Heart left ventricle (tissue), 16 donors: ENCODE measurements around the gene P2RX3. TPM values are rescaled to one million over a fixed set of nuclear protein-coding genes. Genes with fewer than 3 reads are reported as not detected.

Source experiments
- ATAC-seq, 4 donors: fragments of 200-7000 bp; cut with Tn5 transposase; one replicate each; pipeline ENCODE4 v1.9.1; 2020 to 2022; ENCODE audit warnings: moderate library complexity in 4 of 4, mild to moderate bottlenecking in 3 of 4, moderate number of reproducible peaks in 1 of 4
- DNase-seq, 5 donors: peaks; one replicate each; pipeline ENCODE4 v3.0.0-alpha.2; 2020
- H3K27ac ChIP-seq, 12 donors: fragments of 200-600 bp; sonication (generic) in 4 of 12; one replicate each; pipeline versions ENCODE4 v1.5.0 to v1.8.0; 2016 to 2022; ENCODE audit warnings: mild to moderate bottlenecking in 2 of 12
- H3K27me3 ChIP-seq, 9 donors: fragments of 200-600 bp; sonication (generic) in 2 of 9; one replicate each; pipeline versions ENCODE4 v1.5.1 to v1.8.0; 2016 to 2022; ENCODE audit warnings: mild to moderate bottlenecking in 3 of 9
- H3K36me3 ChIP-seq, 9 donors: fragments of 200-600 bp; sonication (generic) in 2 of 9; one replicate each; pipeline versions ENCODE4 v1.5.0 to v1.8.0; 2018 to 2022; ENCODE audit warnings: mild to moderate bottlenecking in 2 of 9
- H3K4me1 ChIP-seq, 12 donors: fragments of 200-600 bp; sonication (generic) in 4 of 12; one replicate each; pipeline versions ENCODE4 v1.5.0 to v1.8.0; 2016 to 2022; ENCODE audit warnings: mild to moderate bottlenecking in 3 of 12
- H3K4me3 ChIP-seq, 12 donors: fragments of 200-600 bp; sonication (generic) in 4 of 12; one replicate each; pipeline versions ENCODE4 v1.5.0 to v1.8.0; 2017 to 2022; ENCODE audit warnings: mild to moderate bottlenecking in 9 of 12, moderate library complexity in 4 of 12
- H3K9me3 ChIP-seq, 12 donors: fragments of 200-600 bp; sonication (generic) in 4 of 12; one replicate each; pipeline versions ENCODE4 v1.5.0 to v1.8.0; 2016 to 2022; ENCODE audit warnings: mild to moderate bottlenecking in 1 of 12
- POLR2A ChIP-seq, 2 donors: fragments of 450-650 bp; IDR thresholded peaks; one replicate each; pipeline ENCODE4 v1.6.1; 2017; ENCODE audit warnings: antibody characterized with exemption in 2 of 2, mild to moderate bottlenecking in 2 of 2, moderate library complexity in 2 of 2
- WGBS, 4 donors: extraction: QIAGEN DNeasy Blood & Tissue Kit in 2 of 4; methylation state at CpG; one replicate each; pipeline versions ENCODE4 v1.1.5 to v1.1.7; 2013 to 2018; 5-methylcytosine and 5-hydroxymethylcytosine counted together
- intact Hi-C, 10 donors: fragments of 100-400 bp; cut with DNase I; formaldehyde crosslinking; loops; one replicate each; pipeline versions ENCODE4 v1.11.1 to v1.14.2; 2022
- polyA plus RNA-seq, 2 donors: library from polyadenylated mRNA; stranded (reverse); fragments of 200-250 nt; gene quantifications; one replicate each; pipeline ENCODE4 v1.2.3, GENCODE V29; 2013
- total RNA-seq, 9 donors: library from RNA; depleted of rRNA in 2 of 9; stranded (reverse); fragments of >200 nt in 2 of 9; fragmentation: NEBNext Ultra II Directional in 3 of 9; extraction: Animal tissue kit (Norgen Biotek cat#: 25700) in 3 of 9; gene quantifications; one replicate each; pipeline versions ENCODE4 v1.1.0 to v1.2.4, GENCODE V29; 2016 to 2023
- TF ChIP-seq, protein P1 (sequence below), 12 donors: fragments of 200-600 bp; sonication (generic) in 4 of 12; IDR thresholded peaks; one replicate each; pipeline versions ENCODE4 v1.5.0 to v1.8.0; 2018 to 2022; ENCODE audit warnings: antibody characterized with exemption in 12 of 12, mild to moderate bottlenecking in 5 of 12
- donor health status: ischemic (EF 13 %, LVEDD 7.1; RV severe dilation, severe dysfunction).
- donor health status: healthy with polysubstance abuse.
- donor health status: DM: no; HTN: yes; CAD: no.
- donor health status: DM: no; HTN: no; CAD: no.
- donor health status: ischemic (EF 25% LVEDD 6.9; RV normal size, moderate dysfunction).
- donor health status: ischemic (EF 25% LVEDD 5.7; RV mildly dilated, moderate dysfunction).
- donor health status: healthy.
- donor health status: DM: yes; HTN: yes; CAD: no.
- donor health status: ischemic (EF 35%, LVEDD 5.7; RV mildly dilated, moderate dysfunction).
- donor health status: nonischemic (EF 11% LVEDD 7.7; RV severe dilation, severe dysfunction).
- donor health status: DM: yes; HTN: yes; CAD: no.
- donor health status: PGD.
- donor health status: ischemic (EF 29% LVEDD 5.4; RV normal size, mild dysfunction).
- donor health status: nonischemic (EF 23%, LVEDD 6.1; RV moderate dilation, normal function).

The P2RX3 gene
- total and polyA plus RNA-seq, 11 donors = 0.35 to 7.1 (median 1.3) TPM

DNA sequence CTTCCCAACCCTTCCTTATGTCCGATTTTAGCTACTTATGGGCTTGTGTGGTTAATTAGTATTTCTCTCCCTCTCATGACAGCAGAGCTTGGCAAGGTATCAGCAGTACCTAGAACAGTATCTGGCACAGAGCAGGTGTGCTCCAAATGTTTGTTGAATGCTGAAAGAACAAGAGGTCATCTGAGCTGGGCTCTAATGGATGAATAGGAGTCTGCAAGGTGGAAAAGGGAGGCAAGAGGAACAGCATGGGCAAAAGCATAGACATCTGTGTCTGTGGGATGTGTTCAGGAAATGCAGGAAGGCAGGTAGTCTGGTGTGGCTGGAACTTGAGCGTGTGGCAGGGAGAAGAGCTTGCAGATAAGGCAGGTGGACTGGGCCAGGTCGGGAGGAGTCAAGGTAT, 23.8 kb downstream of the P2RX3 start:
- intact Hi-C loops = no loop called here
- WGBS, 4 donors = 84 to 91% (median 87%) methylated on average over 3 of the region's 3 CpGs

DNA sequence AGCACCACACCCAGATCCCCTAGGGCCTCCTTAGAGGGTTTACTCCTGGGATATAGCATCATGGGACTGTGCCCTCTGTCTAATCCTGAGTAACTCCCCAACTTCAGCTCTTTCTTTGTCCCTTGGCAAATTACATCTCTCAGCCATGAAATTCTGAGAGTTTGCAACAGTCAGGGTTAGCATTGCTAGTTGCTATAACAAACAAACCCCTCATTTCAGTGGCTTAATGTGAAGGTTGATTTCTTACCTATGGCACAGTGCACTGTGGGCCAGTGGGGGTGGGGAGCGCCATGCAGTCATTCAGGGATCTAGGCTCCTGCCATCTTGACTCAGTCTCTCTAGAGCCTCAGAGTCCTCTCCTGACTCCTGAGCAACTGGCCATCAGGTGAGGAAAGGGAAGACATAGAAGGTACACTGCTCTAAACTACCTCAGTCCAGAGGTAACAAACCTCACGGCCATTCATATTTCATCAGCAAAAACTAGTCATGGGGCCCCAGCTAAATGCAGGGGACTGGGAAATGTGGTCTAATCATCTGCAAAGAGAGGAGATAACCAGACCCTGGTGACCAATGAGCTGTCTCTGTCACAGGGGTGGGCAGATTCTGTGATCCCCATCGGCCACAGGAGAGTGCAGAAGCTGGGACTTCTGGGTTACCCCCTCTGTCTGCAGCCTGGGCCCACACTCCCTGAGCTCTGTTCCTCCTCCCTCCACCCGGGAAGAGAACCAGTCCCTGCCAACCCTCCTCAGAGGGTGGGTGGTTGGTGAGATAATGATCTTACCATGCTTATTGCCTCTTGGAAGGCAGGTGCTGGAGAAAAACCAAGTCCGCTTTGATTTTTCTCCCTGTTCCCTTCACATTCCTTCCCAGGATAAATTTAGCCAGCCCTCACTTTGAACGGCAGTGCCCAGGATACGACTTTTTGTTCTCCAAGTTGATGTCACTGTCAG, 25.3 kb downstream of the P2RX3 start:
- DNase-seq = no peak
- H3K36me3 ChIP-seq = no peaks in the 10 kb centered on the region
- no peak overlapping the region for H3K27ac ChIP-seq
- intact Hi-C loops = no loop called here
- no peak overlapping the region for H3K4me3 ChIP-seq
- peaks cover 0 to 8% (median under 1%) of the 10 kb centered on the region in 12 donors for H3K4me1 ChIP-seq
- H3K27me3 ChIP-seq = peaks cover 0 to 4% (median 0%) of the 10 kb centered on the region in 9 donors
- WGBS, 4 donors = 48 to 59% (median 52%) methylated on average over 7 of the region's 7 CpGs
- TF ChIP-seq POLR2A (IDR thresholded peaks at IDR 0.05) = no peak
- TF ChIP-seq, protein P1, sequence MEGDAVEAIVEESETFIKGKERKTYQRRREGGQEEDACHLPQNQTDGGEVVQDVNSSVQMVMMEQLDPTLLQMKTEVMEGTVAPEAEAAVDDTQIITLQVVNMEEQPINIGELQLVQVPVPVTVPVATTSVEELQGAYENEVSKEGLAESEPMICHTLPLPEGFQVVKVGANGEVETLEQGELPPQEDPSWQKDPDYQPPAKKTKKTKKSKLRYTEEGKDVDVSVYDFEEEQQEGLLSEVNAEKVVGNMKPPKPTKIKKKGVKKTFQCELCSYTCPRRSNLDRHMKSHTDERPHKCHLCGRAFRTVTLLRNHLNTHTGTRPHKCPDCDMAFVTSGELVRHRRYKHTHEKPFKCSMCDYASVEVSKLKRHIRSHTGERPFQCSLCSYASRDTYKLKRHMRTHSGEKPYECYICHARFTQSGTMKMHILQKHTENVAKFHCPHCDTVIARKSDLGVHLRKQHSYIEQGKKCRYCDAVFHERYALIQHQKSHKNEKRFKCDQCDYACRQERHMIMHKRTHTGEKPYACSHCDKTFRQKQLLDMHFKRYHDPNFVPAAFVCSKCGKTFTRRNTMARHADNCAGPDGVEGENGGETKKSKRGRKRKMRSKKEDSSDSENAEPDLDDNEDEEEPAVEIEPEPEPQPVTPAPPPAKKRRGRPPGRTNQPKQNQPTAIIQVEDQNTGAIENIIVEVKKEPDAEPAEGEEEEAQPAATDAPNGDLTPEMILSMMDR (IDR thresholded peaks at IDR 0.05) = no peak
- no peaks in the 10 kb centered on the region for H3K9me3 ChIP-seq
- ATAC-seq = no peak

More for the DNA sequence above, 23.8 kb downstream of the P2RX3 start:
- TF ChIP-seq, protein P1 (IDR thresholded peaks at IDR 0.05) = no peak
- no peak for TF ChIP-seq POLR2A (IDR thresholded peaks at IDR 0.05)
- H3K4me1 ChIP-seq = peaks cover 0 to 23% (median 12%) of the 10 kb centered on the region in 12 donors
- no peak overlapping the region for H3K4me3 ChIP-seq
- peaks cover 0 to 4% (median 0%) of the 10 kb centered on the region in 9 donors for H3K27me3 ChIP-seq
- no peaks in the 10 kb centered on the region for H3K9me3 ChIP-seq
- ATAC-seq = no peak
- H3K27ac ChIP-seq = no peak overlapping the region
- H3K36me3 ChIP-seq = no peaks in the 10 kb centered on the region
- DNase-seq = no peak

DNA sequence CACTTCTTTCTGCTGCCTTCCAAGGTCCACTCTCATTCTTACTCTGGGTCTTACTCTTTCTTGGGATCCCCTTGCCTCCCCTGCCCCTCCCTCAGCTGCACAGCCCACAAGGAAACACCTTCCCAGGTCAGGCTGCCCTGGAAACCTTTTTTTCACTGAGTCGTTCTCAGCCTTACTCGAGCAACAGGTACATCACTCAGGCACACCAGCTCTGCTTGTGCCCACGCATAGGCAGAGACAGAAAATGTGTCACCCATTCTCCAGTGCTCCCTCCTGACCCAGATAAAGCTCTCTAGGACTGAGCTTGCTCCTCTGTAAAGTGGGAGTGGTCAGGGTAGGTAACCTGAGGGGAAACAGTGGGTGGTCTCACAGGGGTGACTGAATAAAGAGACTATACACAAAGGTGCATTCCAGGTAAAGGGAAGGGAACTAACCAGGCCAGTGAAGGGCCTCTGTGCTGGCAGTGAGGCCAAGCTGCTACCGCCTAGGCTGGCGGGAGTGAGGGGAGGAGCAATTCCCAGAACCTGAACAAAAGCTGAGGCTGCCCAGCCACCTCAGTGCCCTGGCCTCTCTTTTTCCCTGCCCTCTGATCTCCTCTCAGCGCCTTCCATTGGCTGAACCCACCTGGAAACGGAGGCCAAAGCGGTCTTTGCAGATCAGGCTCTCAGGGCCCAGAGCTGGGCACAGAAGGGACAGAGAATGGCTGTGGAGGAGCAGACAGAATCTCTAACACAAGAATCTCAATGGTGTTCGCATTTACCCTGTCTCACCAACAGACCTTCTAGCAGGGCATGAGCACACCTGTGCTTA, 26.9 kb downstream of the P2RX3 start:
- DNase-seq (no peak), ATAC-seq (no peak)
- Histone ChIP-seq H3K4me3 (no peak overlapping the region), H3K9me3 (no peaks in the 10 kb centered on the region), H3K27me3 (peaks cover 0 to 4% (median 0%) of the 10 kb centered on the region in 9 donors), H3K4me1 (peaks cover 0 to 11% (median 0%) of the 10 kb centered on the region in 12 donors), H3K27ac (no peak overlapping the region), H3K36me3 (no peaks in the 10 kb centered on the region)
- 76 to 90% (median 85%) methylated on average over 9 of the region's 9 CpGs for WGBS, 4 donors
- TF ChIP-seq, protein P1 (IDR thresholded peaks at IDR 0.05) = no peak
- TF ChIP-seq POLR2A (IDR thresholded peaks at IDR 0.05) = no peak
- intact Hi-C loops = no loop called here
